NCI-H1092 treated with DMSO at 0.1 percent for 48 hours (cell line): ENCODE results near the gene STXBP3.
"Not testable (repeated sequence)": the region's sequence is repeated elsewhere in the genome, so short reads cannot be mapped to it uniquely, and the experiment has no call there.

Experiments used
- DNase-seq: peaks from one replicate; lab custom pipeline; 2025; lab: John Stamatoyannopoulos, UW

Gene STXBP3

DNA sequence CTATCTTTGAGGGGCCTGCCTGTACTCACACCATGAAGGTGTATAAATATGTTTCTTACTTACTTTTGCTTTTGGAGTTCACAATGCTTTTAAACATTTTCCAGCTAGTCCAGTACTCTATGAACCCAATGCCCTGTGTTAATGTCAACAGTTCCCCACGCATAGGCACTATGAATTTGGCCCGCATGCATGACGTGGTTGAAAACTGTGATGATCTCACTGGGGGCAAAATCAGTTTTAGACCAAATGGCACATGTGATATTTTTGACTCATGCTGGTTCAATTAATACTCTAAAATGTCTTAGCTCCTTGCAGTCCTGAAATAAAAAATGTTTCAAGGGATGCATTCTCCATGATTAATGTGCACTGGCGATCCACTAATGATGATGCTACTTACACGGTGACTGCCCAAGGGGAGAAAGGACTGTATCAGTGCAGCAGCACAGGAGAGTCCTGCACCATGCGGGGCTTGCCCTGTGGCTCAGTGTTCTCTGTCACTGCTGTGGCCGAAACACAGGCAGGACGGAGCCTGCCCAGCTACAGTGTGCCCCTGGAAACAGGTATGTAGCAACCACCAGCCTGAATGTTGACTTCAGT is 18.0 kb upstream of the STXBP3 start:
- DNase-seq: no peak

DNA sequence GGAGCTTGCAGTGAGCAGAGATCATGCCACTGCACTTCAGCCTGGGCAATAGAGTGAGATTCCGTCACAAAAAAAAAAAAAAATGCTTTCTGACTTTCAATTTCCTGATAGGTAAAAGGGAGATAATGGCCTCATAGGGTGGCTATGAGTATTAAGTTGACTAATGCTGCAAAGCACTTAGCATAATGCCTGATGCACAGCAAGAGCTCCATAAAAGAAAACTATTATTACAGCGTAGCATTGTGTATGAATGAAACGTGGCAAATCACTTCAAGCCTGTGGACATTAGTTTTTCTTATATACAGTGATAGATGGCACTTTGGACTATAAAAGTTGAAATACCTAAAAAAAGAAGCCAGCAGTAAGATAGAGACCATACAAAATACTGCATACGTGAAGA is 17.0 kb upstream of the STXBP3 start:
- no peak for DNase-seq

DNA sequence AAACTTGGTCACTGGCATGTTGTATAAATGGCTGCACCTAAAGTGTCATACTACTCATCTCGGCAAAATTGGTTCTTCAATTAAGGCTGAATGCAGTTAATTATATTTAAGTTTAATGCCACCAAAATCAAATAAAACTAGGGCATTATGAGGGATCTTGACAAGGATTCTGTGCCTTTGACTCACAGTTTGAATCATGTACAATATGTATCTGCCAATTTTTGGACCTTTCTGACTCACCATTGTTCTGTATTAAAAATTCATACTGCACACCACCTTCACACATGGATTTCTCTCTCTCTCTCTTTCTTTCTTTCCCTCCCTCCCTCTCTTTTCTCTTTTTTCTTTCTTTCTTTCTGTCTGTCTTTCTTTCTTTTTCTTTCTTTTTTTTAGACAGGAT is 14.1 kb upstream of the STXBP3 start:
- DNase-seq: no peak

DNA sequence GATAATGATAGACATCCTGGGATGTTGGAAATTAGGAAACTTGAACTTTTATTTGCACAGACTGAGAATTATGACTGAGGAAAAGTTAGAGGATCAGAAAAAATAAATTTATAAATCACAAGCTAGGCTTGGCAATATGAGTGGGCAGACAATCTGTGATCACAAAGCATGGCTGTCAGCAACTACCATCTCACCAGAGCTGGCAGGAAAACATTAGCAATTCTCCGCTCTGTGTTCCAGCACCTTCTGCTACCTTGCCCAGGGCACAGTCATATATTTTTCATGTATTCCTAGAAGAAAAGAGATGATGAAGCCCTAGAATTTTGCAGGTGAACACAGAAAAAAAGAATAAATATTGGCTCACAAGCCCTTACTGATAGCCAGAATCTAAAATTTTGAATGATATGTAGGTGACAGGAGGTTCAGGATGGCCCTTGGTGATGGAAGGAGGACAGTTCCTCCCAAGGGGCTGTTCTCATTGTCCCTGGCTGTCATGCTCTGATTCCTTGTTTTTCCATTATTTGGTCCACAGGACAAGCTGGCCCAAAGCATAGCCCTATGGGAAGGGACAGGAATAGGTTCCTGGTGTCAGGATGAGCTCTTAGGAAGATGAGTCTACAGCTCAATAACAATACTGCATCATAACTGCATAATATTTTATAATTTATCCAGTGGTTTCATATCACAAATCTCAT is 12.2 kb upstream of the STXBP3 start:
- no peak for DNase-seq

DNA sequence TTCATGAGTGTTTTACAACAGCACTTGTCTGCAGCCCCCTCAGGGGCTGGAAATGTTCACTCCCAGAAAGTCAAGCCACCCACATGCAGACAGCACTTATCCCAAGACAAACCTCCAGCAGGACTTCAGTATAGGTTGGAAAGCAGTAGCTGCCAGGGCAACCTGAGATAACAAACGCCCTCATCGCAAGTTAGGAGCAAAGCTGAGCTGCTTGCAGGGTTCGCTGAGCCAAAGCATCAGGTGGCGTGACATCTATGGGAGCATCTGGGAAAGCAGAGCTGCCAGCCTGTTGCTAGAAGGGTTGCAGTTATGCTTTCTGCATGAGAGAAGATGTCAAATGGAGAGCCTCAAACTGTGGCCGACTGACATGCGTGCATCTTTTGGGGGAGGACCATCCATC is 4.2 kb upstream of the STXBP3 start:
- no peak for DNase-seq

DNA sequence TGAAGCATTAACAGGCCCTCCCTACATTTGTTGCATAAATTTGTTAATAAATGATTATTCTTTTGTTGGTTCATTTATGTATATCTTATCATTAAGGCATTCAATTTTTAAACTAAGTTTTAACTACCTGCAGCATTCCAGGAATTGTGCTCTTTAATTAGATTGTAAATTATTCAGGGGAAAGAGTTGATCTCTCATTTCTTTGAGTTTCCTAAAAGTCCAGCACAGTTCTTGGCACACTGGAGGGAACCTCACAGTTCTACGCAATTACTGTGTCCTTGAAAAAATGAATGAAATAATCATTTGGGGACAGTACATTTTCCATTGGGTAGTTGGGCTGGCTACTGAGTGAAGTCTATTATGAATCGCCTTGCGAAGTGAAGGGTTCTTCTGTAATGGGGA is 493 bp upstream of the STXBP3 start:
- no peak for DNase-seq

DNA sequence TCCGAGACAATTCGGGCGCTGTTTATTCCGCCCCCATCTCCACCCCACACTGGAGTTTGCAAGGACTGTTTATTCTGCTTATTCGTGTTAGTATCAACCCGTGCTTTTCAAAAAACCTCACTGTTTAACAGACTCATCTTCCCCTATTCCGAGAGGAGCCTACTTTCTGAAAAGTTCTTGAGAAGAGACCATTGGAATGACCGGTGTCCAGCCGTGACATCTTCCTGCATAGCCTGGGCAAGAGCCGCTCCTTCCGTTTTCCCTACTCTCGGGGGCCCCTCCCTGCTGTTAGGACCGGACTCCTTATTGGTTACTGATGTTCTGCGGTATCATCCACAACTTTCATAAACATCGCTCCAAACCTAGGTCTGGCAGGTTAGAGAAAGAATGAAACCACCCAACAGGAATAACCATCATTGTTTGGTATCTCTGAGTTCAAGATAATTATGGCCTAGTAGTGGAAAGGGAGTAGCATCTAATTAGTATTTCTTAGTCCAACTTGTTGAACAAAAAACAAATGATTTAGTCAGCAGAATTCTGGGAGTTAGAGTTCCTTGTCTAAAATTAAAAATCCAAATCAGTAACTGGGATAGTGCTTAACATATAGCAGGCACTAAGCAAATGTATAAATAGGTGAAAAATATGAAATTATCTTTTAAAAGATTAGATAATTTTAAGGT is 837 bp downstream of the STXBP3 start:
- peak; percentile 62 for DNase-seq

DNA sequence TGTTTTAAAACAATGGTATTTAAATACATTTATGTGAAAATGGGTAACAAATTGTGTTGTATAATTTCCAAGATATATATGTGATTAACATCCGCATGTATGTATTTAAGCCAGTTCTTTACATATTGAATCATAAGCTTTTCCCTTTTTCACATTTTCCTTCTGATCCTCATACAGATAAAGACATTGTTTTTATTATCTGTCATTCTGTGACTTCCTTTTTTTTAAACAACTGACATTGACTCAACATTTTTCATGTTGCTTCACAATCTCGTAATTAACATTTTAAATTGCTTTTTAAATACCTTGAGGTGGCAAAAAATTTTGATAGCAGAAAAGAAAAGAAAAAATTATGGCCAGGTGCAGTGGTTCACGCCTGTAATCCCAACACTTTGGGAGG is 1.4 kb downstream of the STXBP3 start:
- no peak for DNase-seq

DNA sequence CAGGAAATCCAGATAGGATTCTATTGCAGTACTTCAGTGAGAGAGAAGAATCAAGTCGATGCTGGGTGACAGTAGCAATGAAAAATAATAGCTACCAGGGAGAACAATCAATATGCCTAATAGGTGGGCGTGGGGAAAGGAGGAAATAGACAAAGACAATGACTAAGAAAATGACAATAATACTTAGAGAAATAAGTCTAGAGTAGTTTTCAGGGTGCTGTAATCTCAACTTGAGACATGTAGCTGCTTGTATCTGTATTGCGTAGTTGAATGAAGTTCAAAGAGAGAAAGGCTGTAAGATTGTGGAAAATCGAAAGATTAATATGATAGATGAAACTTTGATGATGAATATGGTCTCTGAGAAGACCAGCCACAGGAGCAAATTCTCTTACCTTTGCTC is 2.6 kb downstream of the STXBP3 start:
- DNase-seq: no peak

DNA sequence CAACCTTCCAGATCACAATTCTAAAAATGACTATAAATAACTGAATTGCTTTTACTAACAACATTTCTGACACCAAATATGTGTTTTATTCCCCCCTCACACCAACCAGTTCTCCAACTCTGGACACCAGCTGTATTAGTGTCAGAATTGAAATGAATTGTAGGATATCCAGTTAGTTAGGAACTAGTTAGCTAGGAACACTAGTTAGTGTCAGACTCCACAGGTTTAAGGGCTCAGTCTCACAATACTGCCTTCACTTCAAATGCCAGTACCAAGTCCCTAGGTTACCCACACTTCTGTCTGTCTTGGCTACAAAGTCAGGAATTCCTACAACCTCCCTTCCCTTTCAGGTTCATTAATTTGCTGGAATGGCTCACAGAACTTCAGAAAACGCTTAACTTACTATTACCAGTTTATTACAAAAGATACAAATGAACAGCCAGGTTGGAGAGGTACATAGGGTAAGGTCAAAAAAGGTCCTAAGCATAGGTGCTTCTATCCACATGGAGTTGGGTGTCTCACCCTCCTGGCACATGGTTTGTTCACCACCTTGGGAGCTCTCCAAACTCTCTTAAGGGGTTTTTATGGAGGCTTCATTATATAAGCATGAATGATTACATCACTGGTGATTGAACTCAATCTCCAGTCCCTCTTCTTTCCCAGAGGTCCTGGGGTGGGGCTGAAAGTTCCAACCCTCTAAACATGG is 4.2 kb downstream of the STXBP3 start:
- DNase-seq: no peak

DNA sequence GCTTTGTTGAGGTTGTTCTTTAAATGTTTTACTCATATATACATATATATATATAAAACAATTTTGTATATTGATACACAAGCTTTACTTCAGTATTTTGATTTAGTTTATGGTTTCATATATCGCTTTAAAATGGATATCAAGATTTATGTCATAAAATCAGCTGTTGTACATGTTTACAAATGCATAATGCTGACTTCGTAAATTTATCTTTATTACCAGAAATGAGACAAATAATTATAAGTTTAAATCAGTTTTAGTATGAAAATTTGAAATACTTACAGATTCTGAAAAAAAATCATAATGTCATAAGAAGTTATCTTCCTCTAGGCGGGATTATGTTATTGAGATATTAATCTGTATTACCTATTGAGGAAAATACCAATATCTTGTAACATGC is 6.9 kb downstream of the STXBP3 start:
- DNase-seq: no peak

DNA sequence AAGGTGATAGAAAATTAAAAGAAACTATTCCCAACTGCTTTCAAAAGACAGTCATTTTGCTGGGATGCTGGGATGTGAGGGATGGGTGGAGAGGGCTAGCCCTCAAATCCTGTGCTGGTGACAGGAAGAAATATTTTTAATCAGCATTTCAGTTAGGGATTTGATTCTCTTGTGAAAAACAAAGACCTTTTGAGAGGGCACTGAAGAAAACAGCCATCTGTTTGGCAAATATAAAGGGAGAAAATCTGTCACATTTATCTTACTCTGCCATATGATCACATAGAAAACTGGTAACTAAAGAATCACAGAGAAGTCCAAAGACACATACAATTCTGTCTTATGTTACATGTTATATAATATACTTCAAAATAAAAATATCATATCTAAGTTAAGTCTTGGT is 12.3 kb downstream of the STXBP3 start:
- no peak for DNase-seq

DNA sequence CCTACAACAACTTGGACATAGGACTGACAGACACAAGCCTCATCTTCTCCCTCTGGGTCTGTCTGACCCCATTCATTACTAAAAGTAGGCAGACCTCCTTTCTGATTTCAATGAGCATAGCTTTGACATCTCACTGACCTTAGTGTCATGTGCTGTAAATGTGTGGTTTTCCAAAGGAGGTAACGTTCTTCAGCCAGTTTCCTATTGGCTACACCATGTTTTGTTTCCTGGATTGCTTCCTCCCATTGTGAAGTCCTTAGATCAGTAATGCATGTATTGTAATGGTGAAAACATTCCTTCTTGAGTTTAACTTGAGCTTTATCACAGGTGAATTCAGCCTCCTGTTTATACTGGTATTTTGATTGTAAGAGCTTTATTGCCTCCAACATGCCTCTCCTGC is 20.6 kb downstream of the STXBP3 start:
- no peak for DNase-seq

DNA sequence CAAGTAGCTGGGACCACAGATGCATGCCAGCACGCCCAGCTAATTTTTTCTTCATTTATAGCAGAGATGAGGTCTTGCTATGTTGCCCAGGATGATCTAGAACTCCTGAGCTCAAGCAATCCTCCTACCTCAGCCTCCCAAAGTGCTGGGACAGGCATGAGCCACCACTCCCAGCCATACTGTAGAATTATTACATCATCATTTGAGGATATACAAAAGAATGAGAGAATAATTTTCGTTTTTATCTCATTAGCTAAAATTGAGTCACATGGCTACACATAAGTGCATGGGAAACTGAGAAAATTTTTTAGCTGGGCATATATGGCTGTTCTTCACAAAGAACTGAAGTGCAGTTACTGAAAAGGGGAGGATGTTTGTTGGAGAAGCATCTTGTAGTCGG is 21.2 kb downstream of the STXBP3 start:
- DNase-seq: no peak

DNA sequence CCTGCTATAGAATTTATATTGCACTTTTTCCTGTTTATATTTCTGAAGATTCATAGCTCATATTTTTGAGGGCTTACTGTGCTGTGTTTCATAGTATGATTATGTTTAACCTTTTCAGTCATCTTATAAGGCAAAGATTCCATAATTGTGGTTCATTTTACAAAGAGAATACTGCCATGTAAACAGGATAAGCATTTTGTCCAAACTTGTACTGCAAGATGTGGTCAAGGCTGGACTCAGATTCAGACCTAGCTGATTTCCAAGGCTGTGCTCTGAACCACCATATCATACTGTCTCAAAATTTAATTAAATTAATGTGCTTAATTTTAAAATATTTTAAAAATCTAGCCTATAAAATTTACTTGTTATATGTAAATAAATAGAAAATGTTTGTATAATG is 31.4 kb downstream of the STXBP3 start:
- DNase-seq: no peak

DNA sequence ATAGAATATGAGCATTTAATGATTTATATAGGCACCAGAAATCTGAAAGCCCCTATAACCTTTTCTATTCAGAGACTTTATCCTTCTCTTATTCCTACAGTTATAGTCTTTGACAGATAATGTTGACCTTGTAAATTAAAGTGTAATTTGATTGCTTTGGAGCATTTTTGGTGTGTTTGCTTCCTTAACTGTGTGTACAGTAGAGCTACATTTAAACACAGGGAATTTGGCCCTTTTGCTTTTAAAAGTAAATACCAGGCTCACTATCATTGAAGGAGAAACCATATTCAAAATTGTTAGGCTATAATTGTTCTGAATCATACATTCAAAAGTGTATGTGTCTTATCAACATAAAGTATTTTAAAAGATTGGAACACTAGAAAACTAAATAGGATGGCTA is 33.0 kb downstream of the STXBP3 start:
- DNase-seq: no peak

DNA sequence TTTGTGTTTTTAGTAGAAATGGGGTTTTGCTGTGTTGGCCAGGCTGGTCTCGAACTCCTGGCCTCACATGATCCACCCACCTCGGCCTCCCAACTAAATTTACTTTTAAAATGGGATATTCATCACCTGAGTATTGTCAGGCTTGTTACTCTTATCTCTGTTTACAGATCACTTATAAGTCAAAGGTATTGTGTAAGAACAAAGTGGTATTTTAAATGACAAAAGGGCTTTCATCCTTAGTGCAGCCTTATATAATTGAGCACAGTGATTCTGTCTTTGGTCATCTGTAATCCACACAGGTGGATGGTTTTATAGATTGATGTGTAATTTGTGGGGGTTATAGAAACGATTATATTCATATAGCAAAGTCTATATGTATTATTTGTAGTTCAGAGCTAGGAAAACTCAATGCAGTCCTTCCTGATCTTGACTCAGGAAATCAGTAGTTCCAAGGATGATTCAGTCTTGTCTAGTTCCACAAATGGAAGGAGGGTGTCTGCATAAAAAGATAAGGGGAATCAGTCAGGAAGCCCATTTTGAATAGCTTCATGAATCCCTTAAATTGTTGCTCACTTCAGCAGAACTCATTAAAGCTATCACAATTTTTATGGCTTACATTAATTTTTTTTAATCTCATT is 34.6 kb downstream of the STXBP3 start:
- DNase-seq: no peak

DNA sequence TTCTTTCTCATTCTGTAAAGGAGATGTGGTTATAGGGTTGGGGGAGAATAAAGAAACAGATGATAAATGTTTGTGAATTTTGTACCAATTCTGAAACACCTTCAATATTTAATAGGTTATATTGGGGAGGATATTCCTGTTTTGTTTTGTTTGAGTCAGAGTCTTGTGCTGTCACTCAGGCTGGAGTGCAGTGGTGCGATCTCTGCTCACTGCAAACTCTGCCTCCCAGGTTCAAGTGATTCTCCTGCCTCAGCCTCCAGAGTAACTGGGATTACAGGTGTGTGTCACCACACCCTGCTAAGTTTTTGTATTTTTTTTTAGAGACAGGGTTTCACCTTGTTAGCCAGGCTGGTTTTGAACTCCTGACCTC is 35.1 kb downstream of the STXBP3 start:
- not testable (repeated sequence) for DNase-seq

DNA sequence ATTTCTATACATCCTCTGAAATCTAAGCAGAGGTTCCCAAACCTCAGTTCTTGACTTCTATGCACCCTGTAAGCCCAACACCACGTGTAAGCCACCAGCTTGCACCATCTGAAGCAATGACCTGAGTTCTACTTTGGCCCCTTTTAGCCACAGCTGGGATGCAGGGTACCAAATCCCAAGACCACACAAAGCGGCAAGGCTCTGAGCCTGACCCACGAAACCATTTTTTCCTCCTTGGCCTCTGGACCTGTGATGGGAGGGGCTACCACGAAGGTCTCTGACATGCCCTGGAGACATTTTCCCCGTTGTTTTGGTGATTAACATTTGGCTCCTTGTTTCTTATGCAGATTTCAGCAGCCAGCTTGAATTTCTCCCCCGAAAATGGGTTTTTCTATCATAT is 38.8 kb downstream of the STXBP3 start:
- no peak for DNase-seq

DNA sequence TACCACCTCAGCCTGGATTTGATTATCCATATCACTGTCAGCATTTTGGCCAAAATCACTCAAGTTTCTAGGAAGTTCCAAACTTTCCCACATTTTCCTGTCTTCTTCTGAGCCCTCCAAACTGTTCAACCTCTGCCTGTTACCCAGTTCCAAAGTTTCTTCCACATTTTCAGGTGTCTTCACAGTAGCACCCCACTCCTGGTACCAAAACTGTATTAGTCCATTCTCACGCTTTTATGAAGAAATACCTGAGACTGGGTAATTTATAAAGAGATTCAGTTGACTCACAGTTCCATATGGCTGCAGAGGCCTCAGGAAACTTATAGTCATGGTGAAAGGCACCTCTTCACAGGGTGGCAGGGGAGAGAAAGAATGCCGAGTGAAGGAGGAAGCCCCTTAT is 39.4 kb downstream of the STXBP3 start:
- no peak for DNase-seq

DNA sequence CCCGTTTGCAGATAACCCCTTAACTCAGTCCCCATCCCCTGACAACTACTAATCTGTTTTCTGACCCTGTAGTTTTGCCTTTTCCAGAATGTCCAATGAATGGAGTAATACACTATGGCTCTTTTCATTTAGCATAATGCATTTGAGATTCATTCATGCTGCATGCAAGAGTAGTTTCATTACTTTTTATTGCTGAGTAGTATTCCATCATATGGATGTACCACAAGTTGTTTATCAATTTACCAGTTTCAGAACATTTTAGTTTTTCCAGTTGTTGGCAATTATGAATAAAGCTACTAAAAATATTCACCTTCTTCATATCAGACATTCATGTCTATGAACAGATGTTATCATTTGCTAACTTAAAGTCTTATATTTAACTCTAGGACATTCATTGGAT is 45.3 kb downstream of the STXBP3 start:
- DNase-seq: no peak

DNA sequence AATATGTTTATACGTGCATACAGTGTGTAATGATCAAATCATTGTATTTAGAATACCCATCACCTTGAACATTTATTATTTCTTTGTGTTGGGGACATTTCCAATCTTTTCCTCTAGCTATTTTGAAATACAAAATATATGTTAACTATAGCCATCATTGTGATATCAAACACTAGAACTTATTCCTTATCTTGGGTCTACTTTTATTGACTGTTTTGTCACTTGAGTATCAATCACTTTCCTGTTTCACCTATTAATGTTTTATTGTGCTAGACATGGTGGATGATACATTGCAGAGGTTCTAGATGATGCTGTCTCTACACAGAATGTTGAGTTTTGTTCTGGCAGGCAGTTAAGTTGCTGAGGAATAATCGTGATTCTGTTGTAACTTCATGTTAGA is 45.9 kb downstream of the STXBP3 start:
- DNase-seq: no peak

DNA sequence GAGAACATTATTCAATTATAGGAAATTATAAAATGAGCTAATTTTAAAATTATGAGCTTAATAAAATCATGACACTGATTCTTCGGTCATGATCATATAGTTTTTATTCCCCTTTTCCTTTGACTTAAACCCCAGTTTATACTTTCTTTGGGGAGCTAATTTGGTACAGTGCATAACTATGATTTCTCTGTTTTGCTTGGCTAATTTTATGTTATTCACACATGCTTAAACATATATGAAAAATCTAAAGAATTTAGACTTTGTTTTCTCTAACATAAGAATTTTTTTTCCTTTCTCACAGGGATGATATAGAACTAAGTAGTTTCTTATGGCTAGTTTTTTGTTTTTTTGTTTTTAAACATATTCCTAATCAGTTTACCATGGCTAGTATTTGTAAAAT is 52.5 kb downstream of the STXBP3 start:
- DNase-seq: no peak
